HK-2 (cell line): Measurements from ENCODE around the gene INSL3.
"Not testable (repeated sequence)": the region's sequence is repeated elsewhere in the genome, so short reads cannot be mapped to it uniquely, and the experiment has no call there.

Experiments used
- DNase-seq: peaks from one replicate; pipeline ENCODE4 v3.0.0-alpha.2; 2018; ENCODE audit not compliant: unreplicated experiment

INSL3 gene

DNA sequence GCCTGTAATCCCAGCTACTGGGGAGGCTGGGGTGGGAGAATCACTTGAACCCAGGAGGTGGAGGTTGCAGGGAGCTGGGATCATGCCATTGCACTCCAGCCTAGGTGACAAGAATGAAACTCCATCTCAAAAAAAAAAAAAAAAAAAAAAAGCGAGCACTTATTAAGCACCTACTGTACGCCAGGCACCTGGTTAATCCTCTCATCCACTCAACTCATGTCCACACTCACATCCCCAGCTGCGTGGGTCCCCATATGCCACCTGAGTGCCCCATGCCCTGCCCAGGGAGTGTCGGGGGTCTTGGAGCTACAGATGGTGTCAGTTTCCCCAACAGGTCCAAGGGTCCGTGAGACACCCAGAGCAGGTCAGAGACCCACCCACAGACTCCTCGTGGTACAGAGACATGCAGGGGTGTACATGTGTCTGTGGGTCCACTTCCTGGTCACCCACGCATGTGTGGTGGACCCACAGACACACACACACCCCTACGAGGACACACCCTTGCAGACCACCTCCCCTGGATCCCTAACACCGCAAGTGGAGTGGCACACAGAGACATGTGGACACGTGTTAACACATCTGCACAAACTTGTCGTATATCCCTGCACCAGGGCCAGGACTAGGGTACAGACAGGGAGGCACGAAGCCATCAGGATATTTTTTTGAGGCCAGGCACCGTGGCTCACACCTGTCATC, 3.5 kb downstream of the INSL3 start:
- DNase-seq = no peak

DNA sequence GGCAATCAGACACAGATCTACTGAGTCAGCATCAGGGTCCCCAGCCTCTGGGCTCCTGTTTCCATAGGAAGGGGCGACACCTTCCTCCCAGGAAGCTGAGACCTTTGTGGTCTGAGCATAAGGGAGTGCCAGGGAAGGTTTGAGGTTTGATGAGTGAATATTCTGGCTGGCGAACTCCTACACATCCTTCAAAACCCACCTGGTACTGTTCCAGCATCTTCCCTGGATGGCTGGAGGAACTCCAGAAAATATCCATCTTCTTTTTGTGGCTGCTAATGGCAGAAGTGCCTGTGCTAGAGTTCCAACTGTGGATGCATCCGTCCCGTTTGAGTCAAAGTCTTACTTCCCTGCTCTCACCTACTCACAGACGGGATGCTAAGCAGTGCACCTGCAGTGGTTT, 9.2 kb downstream of the INSL3 start:
- no peak for DNase-seq

DNA sequence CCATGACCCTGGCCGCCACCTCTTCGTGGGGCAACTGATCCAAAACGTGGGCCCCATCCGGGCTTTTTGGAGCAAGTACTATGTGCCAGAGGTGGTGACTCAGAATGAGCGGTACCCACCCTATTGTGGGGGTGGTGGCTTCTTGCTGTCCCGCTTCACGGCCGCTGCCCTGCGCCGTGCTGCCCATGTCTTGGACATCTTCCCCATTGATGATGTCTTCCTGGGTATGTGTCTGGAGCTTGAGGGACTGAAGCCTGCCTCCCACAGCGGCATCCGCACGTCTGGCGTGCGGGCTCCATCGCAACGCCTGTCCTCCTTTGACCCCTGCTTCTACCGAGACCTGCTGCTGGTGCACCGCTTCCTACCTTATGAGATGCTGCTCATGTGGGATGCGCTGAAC, 9.6 kb downstream of the INSL3 start:
- no peak for DNase-seq

DNA sequence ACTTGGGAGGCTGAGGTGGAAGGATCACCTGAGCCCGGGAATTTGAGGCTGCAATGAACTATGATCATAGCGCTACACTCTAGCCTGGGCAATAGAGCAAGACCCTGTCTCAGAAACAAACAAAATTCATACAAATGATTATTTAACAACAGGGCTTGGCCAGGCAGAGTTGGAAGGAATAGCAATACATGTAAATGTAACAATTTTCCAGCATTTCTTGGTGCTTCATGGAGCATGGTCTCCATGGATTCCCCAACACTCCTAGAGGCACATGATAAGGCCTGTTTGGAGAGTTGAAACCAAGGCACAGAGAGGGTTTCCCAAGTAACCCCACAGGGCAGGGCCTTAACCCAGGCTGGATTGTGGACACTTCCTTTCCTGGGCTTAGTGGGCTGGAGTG, 10.2 kb downstream of the INSL3 start:
- no peak for DNase-seq

DNA sequence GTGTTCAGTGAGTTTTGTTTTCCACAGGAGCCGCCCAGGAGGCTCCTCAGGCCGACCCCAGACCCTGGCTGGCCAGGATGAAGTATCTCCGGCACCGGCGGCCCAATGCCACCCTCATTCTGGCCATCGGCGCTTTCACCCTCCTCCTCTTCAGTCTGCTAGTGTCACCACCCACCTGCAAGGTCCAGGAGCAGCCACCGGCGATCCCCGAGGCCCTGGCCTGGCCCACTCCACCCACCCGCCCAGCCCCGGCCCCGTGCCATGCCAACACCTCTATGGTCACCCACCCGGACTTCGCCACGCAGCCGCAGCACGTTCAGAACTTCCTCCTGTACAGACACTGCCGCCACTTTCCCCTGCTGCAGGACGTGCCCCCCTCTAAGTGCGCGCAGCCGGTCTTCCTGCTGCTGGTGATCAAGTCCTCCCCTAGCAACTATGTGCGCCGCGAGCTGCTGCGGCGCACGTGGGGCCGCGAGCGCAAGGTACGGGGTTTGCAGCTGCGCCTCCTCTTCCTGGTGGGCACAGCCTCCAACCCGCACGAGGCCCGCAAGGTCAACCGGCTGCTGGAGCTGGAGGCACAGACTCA, 13.5 kb downstream of the INSL3 start:
- DNase-seq = no peak

DNA sequence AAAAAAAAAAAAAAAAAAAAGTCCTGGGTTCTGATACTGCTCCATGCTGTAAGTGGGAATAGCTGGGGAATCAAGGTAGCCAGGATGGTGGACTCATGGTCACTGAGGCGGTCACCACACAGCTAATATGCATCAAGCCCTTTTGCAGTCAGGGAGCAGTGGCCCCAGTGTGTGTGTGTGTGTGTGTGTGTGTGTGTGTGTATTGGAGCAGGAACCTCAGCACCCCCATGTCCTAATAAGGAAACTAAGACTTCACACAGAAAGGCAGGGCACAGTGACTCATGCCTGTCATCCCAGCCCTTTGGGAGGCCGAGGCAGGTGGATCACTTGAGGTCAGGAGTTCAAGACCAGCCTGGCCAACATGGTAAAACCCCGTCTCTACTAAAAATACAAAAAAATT, 14.4 kb downstream of the INSL3 start:
- peak; percentile 22 for DNase-seq

DNA sequence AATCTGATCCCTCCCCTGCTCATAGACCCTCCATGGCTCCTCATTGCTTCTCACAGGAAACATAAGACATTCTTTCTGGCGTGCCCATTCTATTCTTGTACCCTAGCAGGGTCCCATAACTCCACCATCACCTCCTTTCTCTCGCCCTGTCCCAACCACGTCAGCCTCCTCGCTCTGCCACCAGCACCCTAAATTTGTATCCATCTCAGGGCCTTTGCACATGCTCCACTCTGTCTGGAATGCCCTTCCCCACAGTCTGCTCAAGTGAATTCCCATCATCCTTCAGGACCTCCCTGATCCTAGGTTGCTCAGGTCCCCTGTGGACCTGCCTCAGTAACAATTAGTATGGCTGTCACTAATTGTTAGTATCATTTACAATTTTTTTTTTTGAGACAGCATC, 15.9 kb downstream of the INSL3 start:
- no peak for DNase-seq

DNA sequence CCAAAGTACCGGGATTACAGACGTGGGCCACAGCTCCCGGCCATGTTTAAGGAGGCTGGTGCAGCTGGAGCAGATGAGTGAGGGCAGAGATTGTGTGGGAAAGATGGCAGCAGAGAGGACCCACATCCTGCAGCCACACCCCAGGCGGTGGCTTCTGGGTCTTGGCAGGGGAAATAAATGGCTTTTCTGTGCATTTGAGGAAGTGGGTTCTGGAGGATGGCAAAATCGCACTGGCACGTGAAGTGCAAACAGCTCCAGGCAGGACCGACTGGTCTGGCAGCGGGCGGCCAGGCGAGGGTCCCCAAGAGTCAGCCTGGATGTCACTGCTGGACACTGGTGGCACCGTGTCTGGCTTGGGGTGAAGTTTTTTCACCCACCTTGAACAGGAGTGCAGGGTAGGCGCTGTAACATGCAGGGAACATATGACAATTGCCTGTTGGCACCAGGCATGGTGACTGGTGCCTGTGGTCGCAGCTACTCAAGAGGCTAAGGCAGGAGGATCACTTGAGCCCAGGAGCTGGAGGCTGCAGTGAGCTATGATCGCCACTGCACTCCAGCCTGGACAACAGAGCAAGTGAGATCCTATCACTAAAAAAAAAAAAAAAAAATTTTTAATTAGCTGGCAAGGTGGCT, 17.9 kb downstream of the INSL3 start:
- no peak for DNase-seq

DNA sequence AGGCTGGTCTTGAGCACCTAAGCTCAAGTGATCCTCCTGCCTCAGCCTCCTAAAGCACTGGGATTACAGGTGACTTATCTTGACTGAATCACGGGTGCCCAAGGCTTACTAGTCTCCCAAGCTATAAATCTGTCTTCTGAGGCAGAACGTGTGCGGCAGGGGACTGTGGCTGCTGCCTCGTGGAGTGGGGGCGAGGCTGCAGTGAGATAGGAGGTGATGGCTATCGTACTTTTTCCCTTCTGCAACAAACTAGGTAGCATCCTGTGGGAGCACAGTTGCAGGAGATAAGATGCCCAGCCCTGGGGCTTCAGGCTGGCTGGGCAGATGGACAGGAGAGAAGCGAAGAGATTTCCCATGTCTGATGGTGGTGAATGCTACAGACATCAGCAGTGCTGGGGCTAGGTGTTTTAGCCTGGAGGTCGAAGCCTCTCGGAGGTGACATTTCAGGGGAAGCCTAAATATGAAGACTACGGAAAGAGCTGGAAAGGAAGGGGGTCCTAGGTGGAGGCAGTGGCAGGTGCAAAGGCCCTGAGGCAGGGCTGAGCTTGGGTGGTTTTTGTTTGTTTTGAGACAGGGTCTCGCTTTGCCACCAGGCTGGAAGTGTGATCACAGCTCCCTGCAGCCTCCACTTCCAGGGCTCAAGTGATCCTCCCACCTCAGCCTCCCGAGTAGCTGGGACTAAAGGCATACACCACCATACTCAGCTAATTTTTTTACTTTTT, 19.0 kb downstream of the INSL3 start:
- DNase-seq = no peak

DNA sequence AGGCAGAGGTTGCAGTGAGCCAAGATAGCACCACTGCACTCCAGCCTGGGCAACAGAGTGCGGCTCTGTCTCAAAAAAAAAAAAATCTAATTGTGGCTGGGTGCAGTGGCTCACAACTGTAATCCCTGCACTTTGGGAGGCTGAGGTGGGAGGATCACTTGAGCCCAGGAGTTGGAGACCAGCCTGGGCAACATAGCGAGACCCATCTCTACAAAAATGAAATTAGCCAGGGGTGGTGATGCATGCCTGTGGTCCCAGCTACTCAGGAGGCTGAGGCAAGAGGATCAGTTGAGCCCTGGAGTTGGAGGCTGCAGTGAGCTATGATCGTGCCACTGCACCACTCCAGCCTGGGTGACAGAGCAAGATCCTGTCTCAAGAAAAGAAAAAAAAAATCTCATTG, 22.7 kb downstream of the INSL3 start:
- not testable (repeated sequence) for DNase-seq

DNA sequence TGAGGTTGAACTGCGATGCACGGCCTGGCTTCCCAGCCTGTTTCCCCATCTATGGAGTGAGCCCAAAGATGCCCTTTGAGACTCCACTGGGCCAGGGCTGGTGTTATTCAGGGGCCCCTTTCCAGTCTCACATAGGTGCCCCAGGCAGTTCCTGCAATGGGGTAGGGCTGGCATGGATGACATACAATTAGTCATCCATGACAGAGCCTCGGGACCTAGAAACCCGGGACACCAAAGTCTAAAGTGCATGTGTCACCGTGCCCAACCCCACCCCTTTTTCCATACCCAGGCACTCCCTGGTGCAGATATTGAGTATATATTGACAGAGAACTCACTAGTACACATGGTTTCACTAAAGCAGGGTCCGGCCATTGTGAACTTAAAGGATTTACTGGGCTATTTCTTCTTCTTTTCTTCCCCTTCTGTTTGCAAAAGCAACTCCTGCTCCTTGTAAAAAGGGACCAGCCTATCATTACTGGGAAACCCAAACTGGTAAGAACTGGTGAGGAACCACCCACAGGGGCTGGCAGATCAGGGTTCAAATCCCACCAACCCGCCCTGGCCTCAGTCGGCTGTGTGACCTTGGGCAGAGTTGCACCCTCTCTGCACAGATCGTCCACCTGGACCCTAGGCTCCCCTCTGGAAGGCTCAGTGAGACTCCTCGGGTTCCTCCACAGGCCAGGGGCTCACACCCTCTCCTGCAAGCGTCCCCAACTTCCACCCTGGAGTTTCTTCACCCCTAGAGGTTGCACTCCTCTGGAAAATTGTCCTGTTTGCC, 23.7 kb downstream of the INSL3 start:
- peak; percentile 70 for DNase-seq

DNA sequence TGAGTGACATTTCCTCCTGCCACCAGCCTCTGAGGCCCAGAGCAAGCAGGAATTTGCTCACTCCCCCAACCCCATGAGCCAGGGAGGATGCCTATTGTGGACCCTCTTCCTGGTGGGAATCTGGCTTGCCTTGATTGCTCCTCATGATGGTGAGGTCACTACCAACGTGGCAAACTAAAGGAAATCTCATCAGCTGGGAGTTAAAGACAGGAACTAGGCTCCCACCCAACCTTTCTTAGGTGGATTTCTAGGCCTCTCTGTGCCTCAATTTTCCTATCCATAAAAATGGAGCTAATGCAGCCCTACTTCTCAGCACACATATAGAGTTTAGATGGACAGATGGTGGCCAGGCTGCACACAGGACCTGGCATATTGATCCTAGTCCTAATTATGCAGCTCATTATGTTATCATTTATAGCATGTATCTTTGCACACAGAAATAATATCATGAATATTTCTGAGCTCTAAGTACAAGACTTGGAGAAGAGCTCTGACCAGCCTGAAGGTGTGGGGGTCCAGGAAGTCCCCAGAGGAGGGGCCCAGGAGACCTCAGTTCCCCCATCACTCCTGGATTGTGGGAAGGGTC, 24.4 kb downstream of the INSL3 start:
- DNase-seq = no peak

DNA sequence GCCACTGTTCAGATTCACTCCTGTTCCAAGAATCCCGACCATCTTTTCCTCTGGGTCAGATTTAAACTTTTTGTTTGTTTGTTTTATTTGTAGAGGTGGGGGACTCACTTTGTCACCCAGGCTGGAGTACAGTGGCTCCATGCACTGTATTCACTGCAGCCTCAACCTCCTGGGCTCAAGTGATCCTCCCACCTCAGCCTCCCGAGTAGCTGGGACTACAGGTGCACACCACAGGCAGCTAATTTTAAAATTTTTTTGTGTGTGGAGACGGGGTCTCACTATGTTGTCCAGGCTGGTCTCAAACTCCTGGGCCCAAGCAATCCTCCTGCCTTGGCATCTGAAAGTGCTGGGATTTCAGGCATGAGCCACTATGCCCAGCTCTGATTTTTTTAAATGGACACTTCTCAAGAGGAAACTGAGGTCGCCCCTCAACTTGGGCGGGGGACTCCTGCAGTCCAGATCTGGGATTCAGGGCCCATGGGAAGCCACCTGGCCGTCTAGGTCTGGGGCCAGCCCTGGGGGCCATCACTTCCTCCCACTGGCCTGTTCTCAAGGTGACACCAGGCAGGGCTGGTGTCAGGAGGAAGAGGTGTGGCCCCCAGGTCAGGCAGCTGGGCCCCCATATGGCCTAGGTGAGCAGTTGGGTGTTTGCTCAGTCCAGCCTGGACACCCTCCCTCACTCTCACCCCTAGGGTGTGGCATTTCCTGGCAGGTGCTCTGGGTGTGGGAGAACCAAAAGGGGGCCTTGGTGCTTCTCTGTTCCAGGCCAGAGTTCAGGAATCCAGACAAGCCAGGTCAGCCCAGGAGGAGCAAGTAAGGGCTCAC, 25.1 kb downstream of the INSL3 start:
- DNase-seq = no peak

DNA sequence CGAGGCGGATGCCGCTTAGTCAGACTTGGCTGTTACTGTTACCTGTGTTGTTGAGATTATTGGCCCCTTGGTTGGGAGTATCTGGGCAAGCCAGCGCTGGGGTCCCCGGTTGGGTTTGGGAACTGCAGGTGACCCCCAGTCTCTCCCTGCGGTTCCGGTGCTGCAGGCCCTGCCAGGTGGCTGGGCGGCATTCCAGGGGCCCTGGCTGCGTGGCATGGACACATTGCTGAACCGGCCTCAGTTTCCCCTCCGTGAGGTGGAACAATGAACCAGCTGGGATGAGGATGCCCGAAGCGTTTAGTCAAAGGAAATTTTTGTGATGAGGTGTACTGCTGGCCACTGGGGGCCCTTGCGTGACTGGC, 25.8 kb downstream of the INSL3 start:
- no peak for DNase-seq

DNA sequence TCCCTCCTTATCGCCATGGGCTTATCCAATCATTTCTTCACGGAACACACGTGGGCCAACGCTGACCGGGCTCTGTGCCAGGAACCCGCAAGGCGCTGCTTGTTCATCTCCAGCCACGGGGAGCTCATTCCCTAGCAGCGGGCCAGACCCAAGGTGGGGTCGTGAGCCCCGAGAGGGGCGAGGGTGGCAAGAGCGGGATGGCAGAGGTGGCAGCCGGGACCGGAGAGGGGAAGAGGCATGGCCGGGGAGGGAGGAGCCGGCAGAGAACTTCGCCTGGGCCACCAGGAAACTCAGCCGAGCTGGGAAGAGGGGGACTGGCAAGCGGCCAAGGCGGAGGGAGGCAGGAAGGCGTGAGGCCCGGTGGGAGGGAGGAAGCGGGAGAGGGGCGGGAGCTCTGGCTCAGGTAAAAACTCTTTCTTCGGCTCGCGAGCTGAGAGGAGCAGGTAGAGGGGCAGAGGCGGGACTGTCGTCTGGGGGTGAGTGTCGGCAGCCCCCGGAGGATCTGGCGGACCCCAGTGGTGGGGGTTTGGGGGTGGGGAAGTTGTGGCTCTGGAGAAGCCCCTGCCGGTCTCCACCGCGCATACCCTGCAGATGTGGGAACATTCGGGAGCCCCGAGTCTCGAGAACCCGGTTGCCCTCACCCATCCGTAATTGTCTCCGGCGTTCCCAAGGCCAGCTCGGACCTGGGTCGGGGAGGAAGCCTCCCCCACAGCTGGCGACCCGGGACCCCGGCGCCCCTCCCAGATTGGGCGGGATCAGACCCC, 26.4 kb downstream of the INSL3 start, which contains the start of gene B3GNT3:
TSS of gene B3GNT3 (plus strand) at position 408 of the 764 bp plus-strand sequence. CDS start 12,670 bp downstream, outside the sequence.
- peak; percentile 84 for DNase-seq

DNA sequence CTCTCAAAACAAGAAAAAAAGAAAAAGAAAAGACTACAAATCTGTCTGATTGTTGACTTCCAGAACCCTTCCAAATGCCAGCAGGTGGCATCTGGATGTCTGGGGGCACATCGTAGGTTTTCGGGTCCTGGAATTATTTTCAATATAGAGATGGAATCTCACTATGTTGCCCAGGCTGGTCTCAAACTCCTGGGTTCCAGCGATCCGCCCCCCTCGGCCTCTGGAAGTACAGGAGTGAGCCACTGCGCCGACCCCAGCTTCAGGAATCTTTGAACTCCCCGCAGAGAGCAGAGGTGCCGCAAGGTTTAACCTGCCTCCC, 26.9 kb downstream of the INSL3 start:
- DNase-seq = no peak

DNA sequence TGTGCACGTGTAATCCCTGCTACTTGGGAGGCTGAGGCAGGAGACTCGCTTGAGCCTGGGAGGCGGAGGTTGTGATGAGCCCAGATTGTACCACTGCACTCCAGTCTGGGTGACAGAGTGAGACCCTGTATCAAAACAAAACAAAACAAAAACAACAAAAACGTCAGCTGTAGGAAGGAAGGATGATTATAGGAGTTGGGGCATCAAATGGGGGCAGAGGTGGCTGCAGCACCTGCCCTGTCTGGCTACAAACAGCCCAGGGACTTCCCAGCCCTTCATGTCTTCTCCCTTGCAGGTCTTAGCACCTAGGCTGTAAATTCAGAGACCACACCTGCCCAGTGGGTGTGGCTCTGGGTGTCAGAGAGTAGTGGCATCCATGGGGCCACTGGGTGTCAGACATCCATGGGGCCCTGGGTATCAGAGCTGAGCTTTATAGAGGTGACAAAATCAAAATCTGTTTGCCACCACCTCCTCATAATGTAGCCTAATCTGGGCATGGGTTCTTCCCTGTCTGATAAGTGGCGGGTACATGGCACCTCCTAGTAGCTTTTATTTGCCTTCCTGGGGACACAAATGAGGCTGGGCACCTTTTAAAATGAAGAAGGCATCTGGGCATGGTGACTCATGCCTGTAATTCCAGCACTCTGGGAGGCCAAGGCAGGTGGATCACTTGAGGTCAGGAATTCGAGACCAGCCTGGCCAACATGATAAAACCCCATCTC, 31.1 kb downstream of the INSL3 start:
- DNase-seq = no peak

DNA sequence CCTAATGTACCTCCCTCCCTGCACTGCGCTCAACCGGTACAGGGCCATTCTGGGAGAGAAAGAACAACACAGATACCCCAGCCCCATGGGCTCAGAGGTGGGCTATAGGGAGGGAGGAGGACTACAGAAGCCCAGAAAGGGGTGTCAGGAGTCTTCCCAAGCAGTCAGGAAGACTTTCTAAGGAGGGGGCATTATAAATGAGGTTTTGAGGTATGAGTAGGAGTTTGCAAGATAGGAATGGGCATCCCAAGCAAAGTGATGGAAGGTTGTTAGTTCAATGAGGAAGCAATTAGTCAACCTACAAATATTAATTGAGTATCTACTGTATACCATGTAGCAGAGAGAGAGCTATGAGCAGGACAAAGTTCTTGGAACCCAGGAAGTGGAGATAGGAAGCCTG, 32.7 kb downstream of the INSL3 start:
- DNase-seq = no peak

DNA sequence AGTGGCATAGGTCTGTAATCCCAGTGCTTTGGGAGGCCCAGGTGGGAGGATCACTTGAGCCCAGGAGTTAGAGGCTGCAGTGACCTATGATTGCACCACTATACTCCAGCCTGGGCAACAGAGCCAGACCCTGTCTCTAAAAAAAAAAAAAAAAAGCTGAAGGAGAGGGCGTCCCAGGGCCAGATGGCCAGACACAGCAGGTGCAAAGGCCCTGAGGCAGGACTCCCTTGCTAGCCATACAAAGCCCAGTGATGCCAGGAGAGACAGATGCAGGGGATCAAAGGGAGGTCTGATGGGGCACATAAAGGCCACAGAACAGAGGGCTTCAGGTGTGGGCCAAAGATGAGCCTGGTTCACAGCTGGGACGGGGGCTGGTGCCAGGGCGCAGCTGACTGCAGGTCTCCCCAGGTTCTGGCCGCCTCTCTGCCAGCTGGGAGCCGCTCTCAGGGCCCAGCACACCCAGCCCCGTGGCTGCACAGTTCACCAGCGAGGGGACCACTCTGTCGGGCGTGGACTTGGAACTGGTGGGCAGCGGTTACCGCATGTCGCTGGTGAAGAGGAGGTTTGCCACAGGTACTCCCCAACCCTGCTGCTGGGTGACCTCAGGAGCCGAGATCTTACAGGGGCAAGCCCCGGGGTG, 33.9 kb downstream of the INSL3 start:
- DNase-seq = no peak
